HepG2 (cell line): ENCODE data around the gene TRMT2A. TPM values are rescaled to one million over a fixed set of nuclear protein-coding genes. Genes with fewer than 3 reads are reported as not detected.

Experiments
- AHR ChIP-seq: IDR thresholded peaks from 2 replicates; pipeline ENCODE4 v1.6.1; 2018; ENCODE audit warnings: missing genetic modification reagents, missing compliant biosample characterization
- CC2D1A ChIP-seq: sonication (generic); formaldehyde crosslinking; IDR thresholded peaks from 2 replicates; pipeline ENCODE4 v1.8.1; 2023; ENCODE audit warnings: mild to moderate bottlenecking, missing genetic modification reagents
- FOXO4 ChIP-seq: sonication (generic); formaldehyde crosslinking; conservative IDR thresholded peaks from 2 replicates; pipeline ENCODE4 v1.8.1; 2023; ENCODE audit warnings: missing genetic modification reagents
- GATAD1 ChIP-seq: IDR thresholded peaks from 2 replicates; pipeline ENCODE4 v1.6.1; 2016; ENCODE audit warnings: missing genetic modification reagents, missing compliant biosample characterization
- GLMP ChIP-seq: sonication (generic); formaldehyde crosslinking; IDR thresholded peaks from 2 replicates; pipeline ENCODE4 v1.9.0; 2021; ENCODE audit warnings: missing genetic modification reagents, mild to moderate bottlenecking, borderline replicate concordance
- IKZF4 ChIP-seq: sonication (generic); formaldehyde crosslinking; IDR thresholded peaks from 2 replicates; pipeline ENCODE4 v1.5.1; 2020; ENCODE audit warnings: borderline replicate concordance, mild to moderate bottlenecking, low read depth, missing genetic modification reagents; ENCODE audit errors: not compliant biosample characterization
- IRX3 ChIP-seq: sonication (generic); formaldehyde crosslinking; IDR thresholded peaks from 2 replicates; pipeline ENCODE4 v1.8.1; 2023; ENCODE audit warnings: mild to moderate bottlenecking, low read depth, missing genetic modification reagents, borderline replicate concordance
- MEIS2 ChIP-seq: sonication (generic); formaldehyde crosslinking; IDR thresholded peaks from 2 replicates; pipeline ENCODE4 v1.9.0; 2021; ENCODE audit warnings: mild to moderate bottlenecking, missing genetic modification reagents
- NFATC3 ChIP-seq: sonication (generic); formaldehyde crosslinking; IDR thresholded peaks from 2 replicates; pipeline ENCODE4 v1.5.1; 2020; ENCODE audit warnings: mild to moderate bottlenecking, missing genetic modification reagents
- SRY ChIP-seq: sonication (generic); formaldehyde crosslinking; IDR thresholded peaks from 2 replicates; pipeline ENCODE4 v1.8.0; 2022; ENCODE audit warnings: mild to moderate bottlenecking, missing genetic modification reagents
- SUZ12 ChIP-seq: fragments of 150-350 bp; IDR thresholded peaks from 2 replicates; pipeline ENCODE4 v1.6.1; 2014; ENCODE audit warnings: low read depth, low read length
- TBP ChIP-seq: sonication (generic); formaldehyde crosslinking; IDR thresholded peaks from 2 replicates; pipeline ENCODE4 v1.5.0; 2020; ENCODE audit warnings: missing genetic modification reagents
- ZC3H13 ChIP-seq: sonication (generic); formaldehyde crosslinking; IDR thresholded peaks from 2 replicates; pipeline ENCODE4 v1.8.1; 2023; ENCODE audit warnings: mild to moderate bottlenecking, missing genetic modification reagents, moderate library complexity
- ZNF12 ChIP-seq: sonication (generic); formaldehyde crosslinking; IDR thresholded peaks from 2 replicates; pipeline ENCODE4 v1.5.0; 2020; ENCODE audit warnings: missing genetic modification reagents
- ZNF260 ChIP-seq: sonication (generic); formaldehyde crosslinking; IDR thresholded peaks from 2 replicates; pipeline ENCODE4 v1.4.0; 2020; ENCODE audit warnings: missing genetic modification reagents, low read depth, mild to moderate bottlenecking, borderline replicate concordance
- ZNF264 ChIP-seq: sonication (generic); formaldehyde crosslinking; IDR thresholded peaks from 2 replicates; pipeline ENCODE4 v1.4.0; 2020; ENCODE audit warnings: missing genetic modification reagents
- ZNF274 ChIP-seq: sonication (generic); formaldehyde crosslinking; IDR thresholded peaks from 2 replicates; pipeline ENCODE4 v1.5.1; 2020; ENCODE audit warnings: mild to moderate bottlenecking, missing genetic modification reagents
- ZNF292 ChIP-seq: sonication (generic); formaldehyde crosslinking; IDR thresholded peaks from 2 replicates; pipeline ENCODE4 v1.8.1; 2022; ENCODE audit warnings: mild to moderate bottlenecking, low read depth, missing genetic modification reagents, borderline replicate concordance
- ZNF430 ChIP-seq: sonication (generic); formaldehyde crosslinking; IDR thresholded peaks from 2 replicates; pipeline ENCODE4 v1.9.0; 2021; ENCODE audit warnings: mild to moderate bottlenecking, missing genetic modification reagents
- ZNF720 ChIP-seq: sonication (generic); formaldehyde crosslinking; IDR thresholded peaks from 2 replicates; pipeline ENCODE4 v1.4.0; 2020; ENCODE audit warnings: missing genetic modification reagents
- ZSCAN22 ChIP-seq: sonication (generic); formaldehyde crosslinking; IDR thresholded peaks from 2 replicates; pipeline ENCODE4 v1.4.0; 2020; ENCODE audit warnings: mild to moderate bottlenecking, missing genetic modification reagents
- polyA plus RNA-seq, 8 experiments: library from polyadenylated mRNA; depleted of rRNA in 3 of 8; stranded (reverse) in 7 of 8; unstranded in 1 of 8; fragments of >200 nt; fragmentation: Illumina TruSeq in 4 of 8; extraction: Trizol in 4 of 8; gene quantifications; 2 replicates each; pipeline versions ENCODE4 v1.2.1 to v1.2.3, GENCODE V29; 2011 to 2016; ENCODE audit warnings: low read depth in 4 of 8, missing spikeins in 1 of 8, mixed read lengths in 1 of 8; ENCODE audit not compliant: insufficient read depth in 1 of 8
- total RNA-seq, 5 experiments: library from RNA; depleted of rRNA; stranded (reverse); fragments of >200 nt; fragmentation: Illumina TruSeq; extraction: Trizol; gene quantifications; 2 replicates each; pipeline ENCODE4 v1.2.3, GENCODE V29; 2016; ENCODE audit warnings: low read depth in 1 of 5
- TF ChIP-seq, protein P1 (sequence below): sonication (generic); formaldehyde crosslinking; IDR thresholded peaks from 2 replicates; pipeline ENCODE4 v1.4.0; 2020; ENCODE audit warnings: missing genetic modification reagents
- TF ChIP-seq, protein P2 (sequence below): sonication (generic); formaldehyde crosslinking; IDR thresholded peaks from 2 replicates; pipeline ENCODE4 v1.5.0; 2020; ENCODE audit warnings: mild to moderate bottlenecking, low read depth, missing genetic modification reagents, borderline replicate concordance
- TF ChIP-seq, protein P3 (sequence below): IDR thresholded peaks from 2 replicates; pipeline ENCODE4 v1.6.1; 2018; ENCODE audit warnings: missing genetic modification reagents, mild to moderate bottlenecking, missing compliant biosample characterization

TRMT2A gene
- total and polyA plus RNA-seq, 2 of the 13 experiments (the other 11 are each of a cell fraction or from before 2014, with no cell fraction given) = 24.0 to 30.3 TPM

DNA sequence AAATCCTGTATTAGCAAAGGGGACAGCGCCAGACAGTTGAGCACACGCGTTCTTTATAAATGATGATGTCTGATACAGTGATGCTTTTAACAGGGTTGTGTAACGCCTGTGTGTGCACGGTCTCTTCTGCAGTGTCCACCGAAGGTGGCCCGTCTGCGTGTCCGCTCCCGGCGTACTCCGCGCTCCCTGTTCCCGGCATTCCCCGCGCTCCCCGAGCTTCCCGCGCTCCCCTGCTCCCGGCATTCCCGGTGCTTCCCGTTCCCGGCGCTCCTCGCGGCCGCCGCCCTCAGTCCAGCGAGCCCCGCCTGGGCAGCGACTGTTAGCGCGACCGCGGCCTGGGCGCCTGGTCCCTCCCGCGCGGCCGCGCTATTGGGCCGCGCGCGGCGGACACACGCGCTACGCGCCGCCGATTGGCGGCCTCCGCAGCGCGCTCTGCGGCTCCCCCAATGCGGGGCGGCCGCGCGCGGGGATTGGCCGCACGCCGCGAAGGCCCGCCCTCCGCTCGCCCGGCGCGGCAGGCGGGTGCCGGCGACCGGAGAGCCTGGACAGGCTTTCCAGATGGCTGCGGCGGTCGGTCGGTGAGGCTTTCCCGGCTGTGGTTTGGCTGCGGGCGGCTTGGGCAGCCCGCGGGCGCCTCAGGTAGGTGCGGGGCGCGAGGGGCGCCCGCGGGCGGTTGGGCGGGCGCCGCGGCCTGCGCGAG is 37.1 kb downstream of the TRMT2A start, which contains the start of gene DGCR8 (continued):
- TF ChIP-seq TBP (CRISPR knock-in tag) (peak; percentile 95; the same call in 1 of the 2 replicates), MEIS2 (0 out of 2 replicates have a peak, but pooled peaks have one; percentile 67), ZNF12 (CRISPR knock-in tag) (no peak), AHR (CRISPR knock-in tag) (peak; percentile 85; the same call in 1 of the 2 replicates), IRX3 (CRISPR knock-in tag) (peak; percentile 72), ZNF260 (CRISPR knock-in tag) (no peak), SUZ12 (peak; percentile 59), ZC3H13 (CRISPR knock-in tag) (peak; percentile 87), ZNF274 (CRISPR knock-in tag) (peak; percentile 41; the same call in 1 of the 2 replicates), IKZF4 (CRISPR knock-in tag) (peak; percentile 85), ZNF264 (no peak), ZNF292 (no peak), ZNF720 (CRISPR knock-in tag) (no peak), CC2D1A (CRISPR knock-in tag) (0 out of 2 replicates have a peak, but pooled peaks have one; percentile 58), SRY (CRISPR knock-in tag) (no peak), NFATC3 (CRISPR knock-in tag) (no peak), GLMP (CRISPR knock-in tag) (no peak), FOXO4 (CRISPR knock-in tag) (no peak), ZSCAN22 (CRISPR knock-in tag) (peak; percentile 93), GATAD1 (CRISPR knock-in tag) (peak; percentile 95), ZNF430 (CRISPR knock-in tag) (peak; percentile 91)
- TF ChIP-seq, protein P1, sequence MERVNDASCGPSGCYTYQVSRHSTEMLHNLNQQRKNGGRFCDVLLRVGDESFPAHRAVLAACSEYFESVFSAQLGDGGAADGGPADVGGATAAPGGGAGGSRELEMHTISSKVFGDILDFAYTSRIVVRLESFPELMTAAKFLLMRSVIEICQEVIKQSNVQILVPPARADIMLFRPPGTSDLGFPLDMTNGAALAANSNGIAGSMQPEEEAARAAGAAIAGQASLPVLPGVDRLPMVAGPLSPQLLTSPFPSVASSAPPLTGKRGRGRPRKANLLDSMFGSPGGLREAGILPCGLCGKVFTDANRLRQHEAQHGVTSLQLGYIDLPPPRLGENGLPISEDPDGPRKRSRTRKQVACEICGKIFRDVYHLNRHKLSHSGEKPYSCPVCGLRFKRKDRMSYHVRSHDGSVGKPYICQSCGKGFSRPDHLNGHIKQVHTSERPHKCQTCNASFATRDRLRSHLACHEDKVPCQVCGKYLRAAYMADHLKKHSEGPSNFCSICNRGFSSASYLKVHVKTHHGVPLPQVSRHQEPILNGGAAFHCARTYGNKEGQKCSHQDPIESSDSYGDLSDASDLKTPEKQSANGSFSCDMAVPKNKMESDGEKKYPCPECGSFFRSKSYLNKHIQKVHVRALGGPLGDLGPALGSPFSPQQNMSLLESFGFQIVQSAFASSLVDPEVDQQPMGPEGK (CRISPR knock-in tag) = peak; percentile 70
- TF ChIP-seq, protein P2, sequence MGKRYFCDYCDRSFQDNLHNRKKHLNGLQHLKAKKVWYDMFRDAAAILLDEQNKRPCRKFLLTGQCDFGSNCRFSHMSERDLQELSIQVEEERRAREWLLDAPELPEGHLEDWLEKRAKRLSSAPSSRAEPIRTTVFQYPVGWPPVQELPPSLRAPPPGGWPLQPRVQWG (CRISPR knock-in tag) = no peak
- TF ChIP-seq, protein P3, sequence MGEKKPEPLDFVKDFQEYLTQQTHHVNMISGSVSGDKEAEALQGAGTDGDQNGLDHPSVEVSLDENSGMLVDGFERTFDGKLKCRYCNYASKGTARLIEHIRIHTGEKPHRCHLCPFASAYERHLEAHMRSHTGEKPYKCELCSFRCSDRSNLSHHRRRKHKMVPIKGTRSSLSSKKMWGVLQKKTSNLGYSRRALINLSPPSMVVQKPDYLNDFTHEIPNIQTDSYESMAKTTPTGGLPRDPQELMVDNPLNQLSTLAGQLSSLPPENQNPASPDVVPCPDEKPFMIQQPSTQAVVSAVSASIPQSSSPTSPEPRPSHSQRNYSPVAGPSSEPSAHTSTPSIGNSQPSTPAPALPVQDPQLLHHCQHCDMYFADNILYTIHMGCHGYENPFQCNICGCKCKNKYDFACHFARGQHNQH (CRISPR knock-in tag) = peak; percentile 87
